ENCODE measurements around the gene CLPTM1L.

DNA sequence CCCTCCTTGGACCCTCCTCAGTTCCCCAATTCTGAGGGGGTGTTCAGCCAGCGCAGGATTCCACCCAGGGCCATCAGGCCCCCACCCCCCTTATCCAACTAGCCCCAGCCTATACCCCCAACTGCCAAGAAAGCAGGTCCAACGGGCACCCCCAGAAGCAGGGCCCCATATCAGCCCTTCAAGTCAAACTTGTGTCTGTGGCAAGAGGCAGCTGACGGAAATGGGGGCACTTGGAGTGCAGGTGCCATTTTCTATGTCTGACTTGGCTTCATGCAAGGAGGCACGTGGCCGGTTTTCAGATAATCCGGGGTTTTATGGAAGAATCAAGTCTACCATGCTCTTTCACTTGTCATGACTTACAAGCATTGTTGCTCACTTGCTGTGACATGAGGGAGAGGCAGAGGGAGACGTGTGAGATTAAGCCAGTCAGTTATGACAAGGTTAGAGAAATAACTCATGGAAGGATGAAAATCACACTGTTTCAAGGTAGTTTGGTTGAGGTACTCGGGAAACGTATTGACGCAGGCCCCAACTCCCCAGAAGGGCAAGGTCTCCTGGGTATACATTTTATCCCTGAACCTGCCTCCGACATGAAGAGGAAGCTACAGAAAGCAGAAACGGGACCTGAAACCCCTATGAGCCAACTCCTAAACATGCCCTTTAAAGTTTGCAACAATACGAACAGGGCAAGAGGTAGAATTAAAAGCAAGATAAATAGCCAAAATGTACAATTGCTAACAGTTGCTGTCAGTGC, 26.5 kb upstream of the CLPTM1L start:
- TF ChIP-seq, protein P1, sequence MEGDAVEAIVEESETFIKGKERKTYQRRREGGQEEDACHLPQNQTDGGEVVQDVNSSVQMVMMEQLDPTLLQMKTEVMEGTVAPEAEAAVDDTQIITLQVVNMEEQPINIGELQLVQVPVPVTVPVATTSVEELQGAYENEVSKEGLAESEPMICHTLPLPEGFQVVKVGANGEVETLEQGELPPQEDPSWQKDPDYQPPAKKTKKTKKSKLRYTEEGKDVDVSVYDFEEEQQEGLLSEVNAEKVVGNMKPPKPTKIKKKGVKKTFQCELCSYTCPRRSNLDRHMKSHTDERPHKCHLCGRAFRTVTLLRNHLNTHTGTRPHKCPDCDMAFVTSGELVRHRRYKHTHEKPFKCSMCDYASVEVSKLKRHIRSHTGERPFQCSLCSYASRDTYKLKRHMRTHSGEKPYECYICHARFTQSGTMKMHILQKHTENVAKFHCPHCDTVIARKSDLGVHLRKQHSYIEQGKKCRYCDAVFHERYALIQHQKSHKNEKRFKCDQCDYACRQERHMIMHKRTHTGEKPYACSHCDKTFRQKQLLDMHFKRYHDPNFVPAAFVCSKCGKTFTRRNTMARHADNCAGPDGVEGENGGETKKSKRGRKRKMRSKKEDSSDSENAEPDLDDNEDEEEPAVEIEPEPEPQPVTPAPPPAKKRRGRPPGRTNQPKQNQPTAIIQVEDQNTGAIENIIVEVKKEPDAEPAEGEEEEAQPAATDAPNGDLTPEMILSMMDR (conservative IDR thresholded peaks at IDR 0.05; ENCODE audit: low read length), result no peak
- no peak for TF ChIP-seq EZH2phosphoT487 (IDR thresholded peaks at IDR 0.05; ENCODE audit: borderline replicate concordance, low read depth, low read length)
